ENCODE results near the gene DCAKD. TPM values are rescaled to one million over a fixed set of nuclear protein-coding genes. Genes with fewer than 3 reads are reported as not detected.

DCAKD gene
- total and polyA plus RNA-seq, 9 donors, result 19.8 to 62.3 (median 46.2) TPM

GRCh38 chr17:45029758-45030423, 21.5 kb downstream of the DCAKD start:
- no peak overlapping the region for H3K27ac ChIP-seq
- no peak for DNase-seq
- no peaks in the 10 kb centered on the region for H3K36me3 ChIP-seq
- no peaks in the 10 kb centered on the region for H3K9me3 ChIP-seq
- intact Hi-C loops (cut with DNase I), result loop anchor here (10.0 kb wide), 2 partner anchors 65 to 255 kb away; no protein-coding TSS in a partner anchor
- WGBS, 3 donors, result 68 to 79% (median 71%) methylated on average over 17 of the region's 17 CpGs
- no peaks in the 10 kb centered on the region for H3K4me1 ChIP-seq (ENCODE audit: insufficient read depth)
- H3K27me3 ChIP-seq, result no peaks in the 10 kb centered on the region
- no peak for TF ChIP-seq POLR2A (IDR thresholded peaks at IDR 0.05)
- no peak for TF ChIP-seq EP300 (IDR thresholded peaks at IDR 0.05)
- TF ChIP-seq CTCF (IDR thresholded peaks at IDR 0.05), result no peak
- no peak overlapping the region for H3K4me3 ChIP-seq

GRCh38 chr17:45029096-45029495, 22.3 kb downstream of the DCAKD start:
- intact Hi-C loops (cut with DNase I), result loop anchor here (10.0 kb wide), 2 partner anchors 66 to 254 kb away; no protein-coding TSS in a partner anchor
- H3K4me3 ChIP-seq, result no peak overlapping the region
- DNase-seq, result no peak
- no peaks in the 10 kb centered on the region for H3K27me3 ChIP-seq
- WGBS, 3 donors, result 90 to 93% (median 91%) methylated on average over 7 of the region's 7 CpGs
- H3K4me1 ChIP-seq (ENCODE audit: insufficient read depth), result no peaks in the 10 kb centered on the region
- no peaks in the 10 kb centered on the region for H3K36me3 ChIP-seq
- no peaks in the 10 kb centered on the region for H3K9me3 ChIP-seq
- no peak overlapping the region for H3K27ac ChIP-seq
- TF ChIP-seq POLR2A (IDR thresholded peaks at IDR 0.05) (no peak), EP300 (IDR thresholded peaks at IDR 0.05) (no peak), CTCF (IDR thresholded peaks at IDR 0.05) (no peak)

- TF ChIP-seq CTCF (IDR thresholded peaks at IDR 0.05), result no peak
- TF ChIP-seq POLR2A (IDR thresholded peaks at IDR 0.05), result no peak
- no peak for TF ChIP-seq EP300 (IDR thresholded peaks at IDR 0.05)
Measured at GRCh38 chr17:45022655-45023339, 28.6 kb downstream of the DCAKD start.

GRCh38 chr17:45022288-45022648, 29.2 kb downstream of the DCAKD start:
- no peak for TF ChIP-seq EP300 (IDR thresholded peaks at IDR 0.05)
- TF ChIP-seq CTCF (IDR thresholded peaks at IDR 0.05), result peak in 1 of 3 donors; percentile 15
- no peak for TF ChIP-seq POLR2A (IDR thresholded peaks at IDR 0.05)
- H3K36me3 ChIP-seq, result no peaks in the 10 kb centered on the region
- H3K9me3 ChIP-seq, result no peaks in the 10 kb centered on the region
- H3K4me1 ChIP-seq (ENCODE audit: insufficient read depth), result peaks cover 9% of the 10 kb centered on the region
- no peak overlapping the region for H3K4me3 ChIP-seq
- no peaks in the 10 kb centered on the region for H3K27me3 ChIP-seq
- intact Hi-C loops (cut with DNase I), result loop anchor here (2.0 to 10.0 kb wide), 7 partner anchors 73 to 247 kb away; no protein-coding TSS in a partner anchor
- H3K27ac ChIP-seq, result peak overlapping the region; percentile 60 to 79
- no peak for DNase-seq
- WGBS, 3 donors, result 41 to 52% (median 43%) methylated on average over 8 of the region's 8 CpGs

More at GRCh38 chr17:45022655-45023339, 28.6 kb downstream of the DCAKD start:
- no peaks in the 10 kb centered on the region for H3K27me3 ChIP-seq
- intact Hi-C loops (cut with DNase I), result loop anchor here (2.0 to 10.0 kb wide), 7 partner anchors 72 to 248 kb away; no protein-coding TSS in a partner anchor
- WGBS, 3 donors, result 77 to 87% (median 81%) methylated on average over 13 of the region's 13 CpGs
- H3K9me3 ChIP-seq, result no peaks in the 10 kb centered on the region
- H3K36me3 ChIP-seq, result no peaks in the 10 kb centered on the region
- H3K4me1 ChIP-seq (ENCODE audit: insufficient read depth), result peaks cover 9% of the 10 kb centered on the region
- DNase-seq, result no peak
- H3K4me3 ChIP-seq, result no peak overlapping the region
- H3K27ac ChIP-seq, result peak overlapping the region; percentile 60 to 79
